Uterus (tissue), 2 donors: ENCODE results near the gene IL1RAP.

ENCODE experiments used
- CTCF ChIP-seq, 4 experiments: fragments of 200-600 bp in 2 of 4; fragments of 450-650 bp in 2 of 4; sonication (generic) in 2 of 4; IDR thresholded peaks; one replicate each; pipeline ENCODE4 v1.5.1; 2016 to 2019; ENCODE audit warnings: antibody characterized with exemption in 4 of 4, mild to moderate bottlenecking in 2 of 4, moderate library complexity in 1 of 4
- POLR2A ChIP-seq, 2 donors: fragments of 450-650 bp; IDR thresholded peaks; one replicate each; pipeline ENCODE4 v1.6.1; 2016; ENCODE audit warnings: antibody characterized with exemption in 2 of 2, mild to moderate bottlenecking in 1 of 2, moderate library complexity in 1 of 2

GRCh38 chr3:190560013-190560895 is 46.4 kb downstream of the IL1RAP start:
- TF ChIP-seq CTCF (IDR thresholded peaks at IDR 0.05) (no peak), POLR2A (IDR thresholded peaks at IDR 0.05) (no peak)
